ENCODE data around the gene SMAD6.
"Not testable (repeated sequence)": the region's sequence is repeated elsewhere in the genome, so short reads cannot be mapped to it uniquely, and the experiment has no call there.

SMAD6 gene

GRCh38 chr15:66675446-66675845 lies 26.6 kb upstream of the SMAD6 start:
- DNase-seq (ENCODE audit: low read depth in 2 of 2): no peak

GRCh38 chr15:66677336-66677735 lies 24.7 kb upstream of the SMAD6 start:
- no peak for DNase-seq (ENCODE audit: low read depth in 2 of 2)

GRCh38 chr15:66679061-66679656 lies 22.9 kb upstream of the SMAD6 start:
- DNase-seq (ENCODE audit: low read depth in 2 of 2): no peak

GRCh38 chr15:66679657-66680108 lies 22.4 kb upstream of the SMAD6 start:
- DNase-seq (ENCODE audit: low read depth in 2 of 2): no peak

DNA sequence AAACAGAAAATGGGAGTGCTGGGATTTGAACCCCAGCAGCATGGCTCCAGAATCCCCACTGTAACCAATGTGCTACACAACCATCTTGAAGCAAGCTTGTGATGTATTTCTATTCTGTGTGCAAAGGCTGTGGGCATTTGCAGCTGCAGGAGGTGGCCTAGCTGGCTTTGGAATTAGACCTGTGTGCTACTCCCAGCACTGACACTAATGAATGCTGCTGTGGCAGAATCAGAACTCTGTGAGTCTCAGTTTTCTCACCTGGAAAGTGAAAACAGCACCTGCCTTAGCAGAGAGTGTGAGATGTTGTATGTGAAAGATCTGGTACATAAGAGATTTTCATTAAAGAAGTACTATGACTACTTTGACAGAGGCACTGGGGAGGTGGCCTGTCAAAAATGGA lies 21.5 kb upstream of the SMAD6 start:
- no peak for DNase-seq (ENCODE audit: low read depth in 2 of 2)

DNA sequence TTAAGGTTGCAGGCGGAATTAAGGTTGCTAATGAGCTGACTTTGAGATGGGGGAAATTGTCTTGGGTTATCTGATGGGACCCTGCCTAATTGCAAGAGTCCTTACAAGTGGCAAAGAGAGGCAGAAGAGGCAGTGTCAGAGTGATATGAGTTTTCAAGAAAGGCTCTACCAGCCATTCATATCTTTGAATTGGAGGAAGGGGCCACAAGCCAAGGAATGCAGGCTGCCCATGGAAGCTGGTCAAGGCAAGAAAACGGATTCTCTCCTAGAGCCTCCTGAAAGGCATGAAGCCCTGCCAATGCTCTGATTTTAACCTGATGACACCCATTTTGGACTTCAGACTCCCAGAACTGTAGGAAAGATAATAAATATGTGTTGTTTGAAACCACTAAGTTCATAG lies 20.6 kb upstream of the SMAD6 start:
- DNase-seq (ENCODE audit: low read depth in 2 of 2): no peak

DNA sequence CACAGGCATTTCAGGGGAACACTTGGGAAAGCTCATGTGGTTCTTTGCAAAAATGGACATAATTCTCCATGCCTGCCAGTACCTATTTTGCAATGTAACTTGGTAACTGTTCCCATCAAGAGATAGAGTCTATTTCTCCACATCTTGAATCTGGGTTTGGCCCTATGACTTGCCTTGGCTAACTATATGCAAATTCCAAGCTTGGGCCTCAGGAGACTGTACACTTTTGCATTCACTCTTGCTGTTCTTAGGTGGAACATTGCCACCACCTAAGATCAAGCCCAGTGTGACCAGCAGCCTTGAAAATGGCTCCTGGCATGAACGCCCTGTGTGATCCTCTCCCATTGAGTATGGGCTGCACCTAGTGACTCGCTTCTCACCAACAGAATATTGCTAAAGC lies 19.8 kb upstream of the SMAD6 start:
- DNase-seq (ENCODE audit: low read depth in 2 of 2): no peak

DNA sequence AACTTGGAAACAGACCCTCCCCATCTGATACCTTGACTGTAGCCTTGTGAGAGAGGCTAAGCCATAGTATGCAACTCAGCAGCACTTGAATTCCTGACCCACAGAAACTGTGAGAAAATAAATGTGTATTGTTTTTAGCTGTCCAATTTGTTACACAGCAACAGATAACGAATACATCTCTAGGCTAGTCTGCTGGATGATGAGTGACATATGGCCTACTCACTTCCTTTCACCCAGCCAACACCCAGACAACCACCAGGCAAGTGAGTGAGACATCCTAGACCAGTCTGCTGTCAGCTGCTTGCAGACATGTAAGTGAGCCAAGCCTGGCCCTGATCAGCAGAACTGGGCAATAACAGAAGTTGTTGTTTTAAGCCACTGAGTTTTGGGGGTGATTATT lies 19.2 kb upstream of the SMAD6 start:
- no peak for DNase-seq (ENCODE audit: low read depth in 2 of 2)

GRCh38 chr15:66684136-66684681 lies 17.8 kb upstream of the SMAD6 start:
- no peak for DNase-seq (ENCODE audit: low read depth in 2 of 2)

GRCh38 chr15:66685638-66686150 lies 16.3 kb upstream of the SMAD6 start:
- no peak for DNase-seq (ENCODE audit: low read depth in 2 of 2)

DNA sequence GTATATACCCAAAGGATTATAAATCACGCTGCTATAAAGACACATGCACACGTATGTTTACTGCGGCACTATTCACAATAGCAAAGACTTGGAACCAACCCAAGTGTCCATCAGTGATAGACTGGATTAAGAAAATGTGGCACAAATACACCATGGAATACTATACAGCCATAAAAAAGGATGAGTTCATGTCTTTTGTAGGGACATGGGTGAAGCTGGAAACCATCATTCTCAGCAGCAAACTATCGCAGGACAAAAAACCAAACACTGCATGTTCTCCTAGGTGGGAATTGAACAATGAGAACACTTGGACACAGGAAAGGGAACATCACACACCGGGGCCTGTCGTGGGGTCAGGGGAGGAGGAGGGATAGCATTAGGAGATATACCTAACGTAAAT lies 11.1 kb upstream of the SMAD6 start:
- DNase-seq (ENCODE audit: low read depth in 2 of 2): not testable (repeated sequence)

GRCh38 chr15:66691727-66692126 lies 10.3 kb upstream of the SMAD6 start:
- no peak for DNase-seq (ENCODE audit: low read depth in 2 of 2)

GRCh38 chr15:66692391-66692790 lies 9.6 kb upstream of the SMAD6 start:
- no peak for DNase-seq (ENCODE audit: low read depth in 2 of 2)

DNA sequence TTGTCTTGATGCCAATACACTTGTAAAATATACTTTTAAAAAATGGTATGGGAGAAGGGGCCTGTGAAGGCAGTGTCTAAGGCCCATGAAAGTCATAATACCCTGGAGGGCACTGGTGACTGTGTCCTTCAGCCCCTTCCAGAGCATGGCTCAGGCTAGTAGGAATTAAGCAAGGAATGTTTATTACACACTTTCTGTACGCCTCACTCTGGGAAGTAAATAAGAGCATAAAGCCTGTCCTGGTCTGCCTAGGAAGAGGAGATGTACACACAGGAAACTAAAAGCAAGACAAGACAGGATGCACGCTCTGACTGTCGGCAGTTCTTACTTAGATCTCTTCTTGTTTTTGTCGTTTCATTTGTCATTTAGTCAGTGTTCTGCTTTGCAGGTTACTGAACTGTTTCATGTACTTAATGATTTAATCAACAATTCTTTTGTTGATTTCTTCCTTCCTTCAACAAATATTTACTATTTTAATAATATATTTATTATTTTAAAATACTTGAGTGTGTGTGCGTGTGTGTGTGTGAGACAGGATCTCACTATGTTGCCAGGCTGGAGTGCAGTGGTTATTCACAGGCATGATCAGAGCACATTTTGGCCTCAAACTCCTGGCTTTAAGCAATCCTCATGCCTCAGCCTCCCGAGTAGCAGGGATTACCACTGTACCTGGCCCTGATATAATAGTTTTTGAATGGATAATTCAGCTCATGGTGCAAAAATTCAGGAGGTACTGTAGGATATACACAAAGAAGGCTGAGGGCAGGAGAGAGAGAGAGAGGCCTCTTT lies 9.0 kb upstream of the SMAD6 start:
- DNase-seq (ENCODE audit: low read depth in 2 of 2): no peak

GRCh38 chr15:66696770-66697169 lies 5.3 kb upstream of the SMAD6 start:
- no peak for DNase-seq (ENCODE audit: low read depth in 2 of 2)

- DNase-seq (ENCODE audit: low read depth in 2 of 2): no peak
Observed at GRCh38 chr15:66698318-66698961, 3.6 kb upstream of the SMAD6 start.

GRCh38 chr15:66698971-66699370 lies 3.1 kb upstream of the SMAD6 start:
- DNase-seq (ENCODE audit: low read depth in 2 of 2): no peak

GRCh38 chr15:66700412-66700801 lies 1.6 kb upstream of the SMAD6 start:
- DNase-seq (ENCODE audit: low read depth in 2 of 2): no peak

GRCh38 chr15:66700802-66701421 lies 1.1 kb upstream of the SMAD6 start:
- peak; percentile 51 to 72 for DNase-seq (ENCODE audit: low read depth in 2 of 2)

GRCh38 chr15:66701422-66702034 lies 508 bp upstream of the SMAD6 start:
- DNase-seq (ENCODE audit: low read depth in 2 of 2): no peak

DNA sequence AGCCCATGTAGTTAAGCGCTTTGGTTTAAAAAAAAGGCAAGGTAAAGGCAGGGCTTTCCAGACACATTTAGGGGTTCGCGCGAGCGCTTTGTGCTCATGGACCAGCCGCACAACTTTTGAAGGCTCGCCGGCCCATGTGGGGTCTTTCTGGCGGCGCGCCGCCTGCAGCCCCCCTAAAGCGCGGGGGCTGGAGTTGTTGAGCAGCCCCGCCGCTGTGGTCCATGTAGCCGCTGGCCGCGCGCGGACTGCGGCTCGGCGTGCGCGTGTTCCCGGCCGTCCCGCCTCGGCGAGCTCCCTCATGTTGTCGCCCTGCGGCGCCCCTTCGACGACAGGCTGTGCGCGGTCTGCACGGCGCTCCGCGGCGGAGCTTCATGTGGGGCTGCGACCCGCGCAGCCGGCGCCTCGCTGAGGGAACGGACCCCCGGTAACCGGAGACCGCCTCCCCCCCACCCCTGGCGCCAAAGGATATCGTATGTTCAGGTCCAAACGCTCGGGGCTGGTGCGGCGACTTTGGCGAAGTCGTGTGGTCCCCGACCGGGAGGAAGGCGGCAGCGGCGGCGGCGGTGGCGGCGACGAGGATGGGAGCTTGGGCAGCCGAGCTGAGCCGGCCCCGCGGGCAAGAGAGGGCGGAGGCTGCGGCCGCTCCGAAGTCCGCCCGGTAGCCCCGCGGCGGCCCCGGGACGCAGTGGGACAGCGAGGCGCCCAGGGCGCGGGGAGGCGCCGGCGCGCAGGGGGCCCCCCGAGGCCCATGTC lies 927 bp downstream of the SMAD6 start:
- no peak for DNase-seq (ENCODE audit: low read depth in 2 of 2)
